Fibroblast of the aortic adventitia (primary cell): ENCODE measurements around the gene SMIM33. TPM values are rescaled to one million over a fixed set of nuclear protein-coding genes. Genes with fewer than 3 reads are reported as not detected.

Experiments used
- DNase-seq: peaks from one replicate; pipeline ENCODE4 v3.0.0-alpha.2; 2010; ENCODE audit warnings: low read depth
- H3K4me3 ChIP-seq: 2 replicates; pipeline ENCODE4 v1.5.1; 2011; ENCODE audit warnings: low read depth, mild to moderate bottlenecking, control low read depth, low read length, moderate library complexity
- total RNA-seq: library from RNA; depleted of rRNA; stranded (reverse); fragments of >200 nt; gene quantifications from 2 replicates; pipeline ENCODE4 v1.2.3, GENCODE V29; 2012; ENCODE audit warnings: low replicate concordance
- TF ChIP-seq, protein P1 (sequence below): IDR thresholded peaks from 2 replicates; pipeline ENCODE4 v1.5.1; 2011; ENCODE audit warnings: mild to moderate bottlenecking, low read length, control low read depth, inconsistent platforms; ENCODE audit not compliant: insufficient read depth

Gene SMIM33
- total RNA-seq, 1 donor = not detected

DNA sequence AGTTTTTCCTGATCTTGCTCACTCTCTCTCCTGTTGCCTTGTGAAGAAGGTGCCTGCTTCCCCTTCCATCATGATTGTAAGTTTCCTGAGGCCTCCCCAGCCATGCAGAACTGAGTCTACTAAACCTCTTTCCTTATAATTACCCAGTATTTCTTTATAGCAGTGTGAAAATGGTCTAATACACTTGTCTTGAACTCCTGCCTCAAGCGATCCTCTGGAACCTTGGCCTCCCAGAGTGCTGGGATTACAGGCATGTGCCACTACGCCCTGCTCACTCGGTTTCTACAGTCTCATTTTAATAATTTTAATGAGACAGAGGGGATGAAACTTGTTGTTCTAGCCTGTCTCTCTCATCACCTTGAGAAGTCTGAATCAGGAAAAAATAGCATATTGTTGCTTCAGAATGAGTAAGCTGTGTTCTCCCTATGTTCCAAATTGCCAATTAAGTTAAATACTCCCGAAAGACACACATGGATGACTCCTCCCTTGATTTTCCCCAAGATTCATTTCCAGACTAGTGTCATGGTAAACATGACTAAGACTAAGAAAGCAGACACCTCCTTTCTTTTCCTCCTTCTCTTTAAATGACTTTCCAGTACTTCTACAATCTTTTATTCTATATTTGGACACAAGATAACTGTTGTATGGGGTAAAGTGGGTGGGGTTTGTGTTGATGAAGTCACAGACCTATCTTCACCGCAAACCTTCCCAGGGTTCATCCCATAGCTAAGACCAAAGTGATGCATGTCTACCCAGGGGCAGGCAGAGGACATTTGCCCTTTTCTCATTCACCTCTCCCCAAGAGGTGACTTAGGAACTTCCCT is 23.6 kb upstream of the SMIM33 start:
- H3K4me3 ChIP-seq = no peak overlapping the region
- TF ChIP-seq, protein P1, sequence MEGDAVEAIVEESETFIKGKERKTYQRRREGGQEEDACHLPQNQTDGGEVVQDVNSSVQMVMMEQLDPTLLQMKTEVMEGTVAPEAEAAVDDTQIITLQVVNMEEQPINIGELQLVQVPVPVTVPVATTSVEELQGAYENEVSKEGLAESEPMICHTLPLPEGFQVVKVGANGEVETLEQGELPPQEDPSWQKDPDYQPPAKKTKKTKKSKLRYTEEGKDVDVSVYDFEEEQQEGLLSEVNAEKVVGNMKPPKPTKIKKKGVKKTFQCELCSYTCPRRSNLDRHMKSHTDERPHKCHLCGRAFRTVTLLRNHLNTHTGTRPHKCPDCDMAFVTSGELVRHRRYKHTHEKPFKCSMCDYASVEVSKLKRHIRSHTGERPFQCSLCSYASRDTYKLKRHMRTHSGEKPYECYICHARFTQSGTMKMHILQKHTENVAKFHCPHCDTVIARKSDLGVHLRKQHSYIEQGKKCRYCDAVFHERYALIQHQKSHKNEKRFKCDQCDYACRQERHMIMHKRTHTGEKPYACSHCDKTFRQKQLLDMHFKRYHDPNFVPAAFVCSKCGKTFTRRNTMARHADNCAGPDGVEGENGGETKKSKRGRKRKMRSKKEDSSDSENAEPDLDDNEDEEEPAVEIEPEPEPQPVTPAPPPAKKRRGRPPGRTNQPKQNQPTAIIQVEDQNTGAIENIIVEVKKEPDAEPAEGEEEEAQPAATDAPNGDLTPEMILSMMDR = no peak
- DNase-seq = peak; percentile 58

DNA sequence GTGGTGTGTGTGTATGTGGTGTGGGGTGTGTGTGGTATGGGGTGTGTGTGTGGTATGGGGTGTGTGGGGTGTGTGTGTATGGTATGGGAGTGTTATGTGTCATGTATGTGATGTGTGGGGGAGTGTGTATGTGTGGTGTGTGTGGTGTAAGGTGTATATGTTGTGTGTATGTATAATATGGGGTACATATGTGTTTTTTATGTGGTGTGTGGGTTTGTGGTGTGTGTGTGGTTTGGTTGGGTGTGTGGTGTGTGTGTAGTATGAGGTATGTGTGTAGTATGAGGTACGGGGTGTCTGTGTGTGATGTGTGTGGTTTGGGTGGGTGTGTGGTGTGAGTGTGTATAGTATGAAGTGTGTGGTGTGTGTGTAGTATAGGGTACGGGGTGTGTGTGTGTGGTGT is 19.6 kb upstream of the SMIM33 start:
- no peak overlapping the region for H3K4me3 ChIP-seq
- TF ChIP-seq, protein P1 = no peak
- DNase-seq = no peak

DNA sequence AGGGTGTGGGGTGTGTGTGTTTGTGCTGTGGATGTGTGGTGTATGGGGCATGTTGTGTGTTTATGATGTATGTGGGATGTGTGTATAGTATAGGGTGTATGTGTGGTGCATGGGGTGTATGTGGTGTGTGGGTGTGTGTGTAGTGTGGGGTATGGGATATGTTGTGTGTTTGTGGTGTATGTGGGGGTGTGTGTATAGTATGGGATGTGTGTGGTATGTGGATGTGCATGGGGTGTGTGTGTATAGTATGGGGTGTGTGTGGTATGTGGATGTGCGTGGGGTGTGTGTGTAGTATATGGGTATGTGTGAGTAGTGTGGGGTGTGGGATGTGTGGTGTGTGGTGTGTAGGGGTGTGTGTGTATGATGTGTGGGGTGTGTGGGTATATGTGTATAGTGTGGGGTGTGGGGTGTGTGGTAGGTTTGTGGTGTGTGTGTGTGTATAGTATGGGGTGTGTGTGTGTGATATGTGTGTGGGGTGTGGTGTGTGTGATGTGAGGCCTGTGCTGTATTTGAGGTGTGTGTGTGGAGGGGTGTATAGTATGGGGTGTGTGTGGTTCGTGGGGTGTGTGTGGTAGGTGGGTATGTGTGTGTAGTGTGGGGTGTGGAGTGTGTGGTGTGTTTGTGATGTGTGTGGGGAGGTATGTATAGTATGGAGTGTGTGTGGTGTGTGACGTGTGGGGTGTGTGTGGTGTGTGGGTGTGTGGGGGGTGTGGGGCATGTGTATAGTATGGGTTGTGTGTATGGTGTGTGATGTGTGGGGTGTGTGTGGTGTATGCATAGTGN is 18.7 kb upstream of the SMIM33 start:
- DNase-seq = no peak

DNA sequence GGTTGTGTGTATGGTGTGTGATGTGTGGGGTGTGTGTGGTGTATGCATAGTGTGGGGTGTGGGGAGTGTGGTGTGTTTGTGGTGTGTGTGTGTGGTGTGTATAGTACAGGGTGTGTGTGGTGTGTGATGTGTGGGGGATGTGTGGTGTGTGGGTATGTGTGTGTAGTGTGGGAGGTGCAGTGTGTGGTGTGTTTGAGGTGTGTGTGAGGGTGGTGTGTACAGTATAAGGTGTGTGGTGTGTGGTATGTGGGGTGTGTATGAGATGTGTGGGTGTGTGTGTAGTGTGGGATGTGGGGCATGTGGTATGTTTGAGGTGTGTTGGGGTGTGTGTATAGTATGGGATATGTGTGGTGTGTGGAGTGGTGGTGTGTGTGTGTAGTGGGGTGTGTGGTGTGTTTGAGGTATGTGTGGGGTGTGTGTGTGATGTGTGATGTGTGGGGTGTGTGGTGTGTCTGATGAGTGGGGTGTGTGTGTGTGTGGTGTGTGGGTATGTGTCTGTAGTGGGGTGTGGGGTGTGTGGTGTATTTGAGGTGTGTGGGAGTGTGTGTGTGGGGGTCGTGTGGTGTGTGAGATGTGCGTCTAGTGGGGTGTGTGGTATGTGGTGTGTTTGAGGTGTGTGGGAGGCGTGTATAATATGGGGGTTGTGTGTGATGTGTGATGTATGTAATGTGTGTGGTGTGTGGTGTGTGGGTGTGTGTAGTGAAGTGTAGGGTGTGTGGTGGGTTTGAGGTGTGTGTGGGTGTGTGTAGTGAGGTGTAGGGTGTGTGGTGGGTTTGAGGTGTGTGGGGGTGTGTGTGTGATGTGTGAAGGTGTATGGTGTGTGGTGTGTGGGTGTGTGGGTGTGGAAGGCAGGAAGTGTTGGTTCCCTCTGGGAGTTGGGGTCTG is 16.9 kb upstream of the SMIM33 start:
- no peak overlapping the region for H3K4me3 ChIP-seq
- TF ChIP-seq, protein P1 = no peak
- no peak for DNase-seq

More for the DNA sequence above, 18.7 kb upstream of the SMIM33 start:
- no peak overlapping the region for H3K4me3 ChIP-seq
- TF ChIP-seq, protein P1 = no peak

DNA sequence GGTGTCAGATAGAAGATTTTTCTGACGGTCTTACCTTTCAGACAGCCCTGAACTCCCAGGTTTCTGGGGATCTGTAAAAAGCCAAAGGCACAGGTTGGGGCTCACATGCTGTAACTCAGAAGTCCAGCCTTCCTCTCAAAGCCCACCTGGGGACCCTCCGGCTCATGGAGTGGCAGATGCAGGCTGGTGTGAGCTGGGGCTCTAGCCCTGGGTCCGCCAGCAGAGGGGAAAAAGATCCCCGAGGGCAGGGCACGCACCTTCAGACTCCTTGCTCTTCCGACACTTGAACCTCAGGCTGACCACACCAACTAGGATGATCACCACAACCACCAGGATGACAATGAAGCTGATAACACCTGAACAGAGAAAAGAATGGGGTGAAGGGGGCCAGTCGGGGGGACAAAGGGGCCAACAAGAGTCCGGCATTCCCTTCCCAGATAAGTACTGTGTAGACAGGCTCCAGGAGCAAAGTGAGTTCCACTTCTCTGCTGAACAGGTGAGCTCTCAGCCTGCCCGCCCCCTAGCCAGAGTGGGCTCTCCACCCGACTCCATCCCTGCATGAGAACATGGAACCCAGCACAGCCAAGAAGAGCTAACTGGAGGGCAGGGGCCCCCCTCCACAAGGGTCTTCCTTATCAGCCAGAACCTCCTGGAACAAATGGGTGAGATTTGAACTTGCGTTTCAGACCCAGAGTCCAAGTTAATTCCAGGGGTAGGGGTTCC is 16.1 kb upstream of the SMIM33 start:
- DNase-seq = no peak
- TF ChIP-seq, protein P1 = no peak
- no peak overlapping the region for H3K4me3 ChIP-seq

DNA sequence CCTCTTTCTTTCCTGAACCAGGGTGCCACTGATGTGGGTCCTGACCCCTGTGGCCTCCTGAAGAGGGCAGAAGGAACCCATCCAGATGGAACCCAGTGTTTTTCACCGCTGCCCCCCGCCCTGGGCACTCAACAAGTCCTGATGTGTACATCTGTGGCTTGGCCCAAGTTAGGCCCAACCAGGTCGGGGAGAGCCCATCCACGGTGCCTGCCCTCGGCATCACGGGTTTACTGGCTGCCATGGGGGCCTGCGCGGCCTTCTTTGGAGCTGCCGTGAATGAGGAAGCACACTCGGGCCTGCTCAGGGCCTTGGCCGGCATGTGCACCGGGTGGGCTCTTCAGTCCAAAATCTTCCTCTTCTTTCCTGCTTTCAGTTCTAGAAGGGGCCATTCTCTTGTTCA is 14.0 kb upstream of the SMIM33 start:
- no peak overlapping the region for H3K4me3 ChIP-seq
- DNase-seq = no peak
- TF ChIP-seq, protein P1 = no peak
